Parathyroid adenoma (tissue), 2 donors: ENCODE measurements around the gene RANBP6.
A peak's percentile ranks its signal among the peaks of the same experiment; 100 is the strongest.

Source experiments
- H2AFZ ChIP-seq: fragments of 300-600 bp; sonication (generic); one replicate; pipeline ENCODE4 v1.7.0; 2017; ENCODE audit warnings: antibody characterized with exemption, mild to moderate bottlenecking
- H3K27ac ChIP-seq: fragments of 300-600 bp; sonication (generic); one replicate; pipeline ENCODE4 v1.7.0; 2017
- H3K27me3 ChIP-seq: fragments of 300-600 bp; sonication (generic); one replicate; pipeline ENCODE4 v1.7.0; 2017; ENCODE audit warnings: low read length; ENCODE audit not compliant: control insufficient read depth, insufficient read depth
- H3K36me3 ChIP-seq: fragments of 300-600 bp; sonication (generic); one replicate; pipeline ENCODE4 v1.7.0; 2017; ENCODE audit warnings: low read length; ENCODE audit not compliant: control insufficient read depth, insufficient read depth
- H3K4me1 ChIP-seq: fragments of 300-600 bp; sonication (generic); one replicate; pipeline ENCODE4 v1.7.0; 2017; ENCODE audit warnings: control low read depth
- H3K4me2 ChIP-seq: fragments of 300-600 bp; sonication (generic); one replicate; pipeline ENCODE4 v1.7.0; 2017; ENCODE audit warnings: low read length
- H3K4me3 ChIP-seq: fragments of 300-600 bp; sonication (generic); one replicate; pipeline ENCODE4 v1.7.0; 2017; ENCODE audit warnings: low read depth, low read length
- H3K79me2 ChIP-seq: fragments of 300-600 bp; sonication (generic); one replicate; pipeline ENCODE4 v1.7.0; 2017; ENCODE audit warnings: control low read depth
- H3K9ac ChIP-seq: fragments of 300-600 bp; sonication (generic); one replicate; pipeline ENCODE4 v1.7.0; 2017; ENCODE audit warnings: mild to moderate bottlenecking
- H3K9me3 ChIP-seq: fragments of 300-600 bp; sonication (generic); one replicate; pipeline ENCODE4 v1.7.0; 2017; ENCODE audit warnings: low read length; ENCODE audit not compliant: control insufficient read depth
- CTCF ChIP-seq: fragments of 300-600 bp; sonication (generic); IDR thresholded peaks from one replicate; pipeline ENCODE4 v1.7.0; 2017; ENCODE audit warnings: antibody characterized with exemption, mild to moderate bottlenecking
- donor health status: primary hyperparathyroidism.

RANBP6 gene

GRCh38 chr9:6045364-6045763 lies 29.9 kb upstream of the RANBP6 start:
- no peaks in the 10 kb centered on the region for H3K9me3 ChIP-seq
- no peaks in the 10 kb centered on the region for H3K36me3 ChIP-seq
- no peaks in the 10 kb centered on the region for H3K27me3 ChIP-seq
- no peak for TF ChIP-seq CTCF
- H3K79me2 ChIP-seq: no peaks in the 10 kb centered on the region
- H3K4me2 ChIP-seq: no peak overlapping the region
- H3K9ac ChIP-seq: no peak overlapping the region
- no peaks in the 10 kb centered on the region for H3K4me1 ChIP-seq
- no peak overlapping the region for H2AFZ ChIP-seq
- H3K4me3 ChIP-seq: no peak overlapping the region
- no peak overlapping the region for H3K27ac ChIP-seq

GRCh38 chr9:6040077-6040476 lies 24.7 kb upstream of the RANBP6 start:
- no peak for TF ChIP-seq CTCF
- no peaks in the 10 kb centered on the region for H3K36me3 ChIP-seq
- no peaks in the 10 kb centered on the region for H3K79me2 ChIP-seq
- H3K9ac ChIP-seq: no peak overlapping the region
- no peak overlapping the region for H2AFZ ChIP-seq
- H3K4me1 ChIP-seq: no peaks in the 10 kb centered on the region
- no peak overlapping the region for H3K4me2 ChIP-seq
- H3K4me3 ChIP-seq: no peak overlapping the region
- H3K27me3 ChIP-seq: no peaks in the 10 kb centered on the region
- H3K9me3 ChIP-seq: no peaks in the 10 kb centered on the region
- H3K27ac ChIP-seq: no peak overlapping the region

GRCh38 chr9:6036391-6036790 lies 21.0 kb upstream of the RANBP6 start:
- no peak overlapping the region for H3K27ac ChIP-seq
- no peak for TF ChIP-seq CTCF
- no peak overlapping the region for H3K9ac ChIP-seq
- H3K4me3 ChIP-seq: no peak overlapping the region
- no peak overlapping the region for H3K4me2 ChIP-seq
- no peaks in the 10 kb centered on the region for H3K79me2 ChIP-seq
- no peaks in the 10 kb centered on the region for H3K9me3 ChIP-seq
- no peak overlapping the region for H2AFZ ChIP-seq
- no peaks in the 10 kb centered on the region for H3K27me3 ChIP-seq
- H3K4me1 ChIP-seq: no peaks in the 10 kb centered on the region
- H3K36me3 ChIP-seq: no peaks in the 10 kb centered on the region

- Histone ChIP-seq H3K9me3 (no peaks in the 10 kb centered on the region), H3K4me2 (no peak overlapping the region), H3K79me2 (no peaks in the 10 kb centered on the region), H3K27me3 (no peaks in the 10 kb centered on the region), H3K36me3 (no peaks in the 10 kb centered on the region), H3K4me1 (no peaks in the 10 kb centered on the region), H3K27ac (no peak overlapping the region), H2AFZ (no peak overlapping the region), H3K9ac (no peak overlapping the region), H3K4me3 (no peak overlapping the region)
- TF ChIP-seq CTCF: no peak
Measured at GRCh38 chr9:6034954-6035353, 19.5 kb upstream of the RANBP6 start.

- no peaks in the 10 kb centered on the region for H3K36me3 ChIP-seq
- H3K27ac ChIP-seq: no peak overlapping the region
- no peaks in the 10 kb centered on the region for H3K79me2 ChIP-seq
- H3K4me3 ChIP-seq: no peak overlapping the region
- no peak overlapping the region for H3K9ac ChIP-seq
- no peaks in the 10 kb centered on the region for H3K9me3 ChIP-seq
- H3K27me3 ChIP-seq: no peaks in the 10 kb centered on the region
- no peaks in the 10 kb centered on the region for H3K4me1 ChIP-seq
- no peak for TF ChIP-seq CTCF
- H2AFZ ChIP-seq: peak overlapping the region; percentile 22
- H3K4me2 ChIP-seq: no peak overlapping the region
Measured at GRCh38 chr9:6029604-6030274, 14.3 kb upstream of the RANBP6 start.
